PC-9 (cell line): Measurements from ENCODE around the gene SLC25A26. TPM values are rescaled to one million over a fixed set of nuclear protein-coding genes. Genes with fewer than 3 reads are reported as not detected.

Experiments used
- BruUV-seq: library from RNA; stranded (reverse); fragments of 400-500 nt; replicated peaks from 2 replicates; lab custom pipeline; 2021; lab: Mats Ljungman, UMichigan
- CTCF ChIA-PET: fragments of 300-600 bp; sonication (Branson Sonifier 250); formaldehyde crosslinking; loops from one replicate; lab custom pipeline; 2022; ENCODE audit warnings: antibody characterized with exemption; lab: Charles Lee
- POLR2A ChIA-PET: fragments of 300-600 bp; sonication (Branson Sonifier 250); formaldehyde crosslinking; loops from one replicate; lab custom pipeline; 2022; ENCODE audit warnings: antibody characterized with exemption; ENCODE audit not compliant: unreplicated experiment; lab: Charles Lee
- DNase-seq, 2 experiments: peaks; one replicate each; pipeline versions ENCODE4 v3.0.0 to v3.0.0-alpha.2; 2015 to 2022; ENCODE audit warnings: mixed read lengths in 1 of 2
- H2AFZ ChIP-seq: fragments of 200-600 bp; sonication (generic); 2 replicates; pipeline ENCODE4 v1.8.1; 2017; ENCODE audit warnings: antibody characterized with exemption
- H3F3A ChIP-seq: fragments of 200-600 bp; sonication (generic); 2 replicates; pipeline ENCODE4 v1.8.1; 2017; ENCODE audit warnings: antibody characterized with exemption, mild to moderate bottlenecking, low read depth; ENCODE audit not compliant: insufficient read depth
- H3K27ac ChIP-seq: fragments of 200-600 bp; sonication (generic); 2 replicates; pipeline ENCODE4 v1.6.1; 2016; ENCODE audit warnings: mixed run types
- H3K27me3 ChIP-seq: fragments of 200-600 bp; sonication (generic); 2 replicates; pipeline ENCODE4 v1.6.1; 2016; ENCODE audit warnings: low read depth, mixed run types; ENCODE audit not compliant: insufficient read depth
- H3K36me3 ChIP-seq: fragments of 200-600 bp; sonication (generic); 2 replicates; pipeline ENCODE4 v1.6.1; 2016; ENCODE audit warnings: low read depth, mixed run types
- H3K4me1 ChIP-seq: fragments of 200-600 bp; sonication (generic); replicated peaks from 2 replicates; pipeline ENCODE4 v1.6.1; 2016; ENCODE audit warnings: mixed run types; ENCODE audit not compliant: insufficient read depth
- H3K4me2 ChIP-seq: fragments of 200-600 bp; sonication (generic); 2 replicates; pipeline ENCODE4 v1.6.1; 2017; ENCODE audit warnings: mixed run types
- H3K4me3 ChIP-seq: fragments of 200-600 bp; sonication (generic); 2 replicates; pipeline ENCODE4 v1.6.1; 2016; ENCODE audit warnings: mixed run types
- H3K79me2 ChIP-seq: fragments of 200-600 bp; sonication (generic); 2 replicates; pipeline ENCODE4 v1.6.1; 2017; ENCODE audit warnings: low read depth, mixed run types
- H3K9me2 ChIP-seq: fragments of 200-600 bp; sonication (generic); 2 replicates; pipeline ENCODE4 v1.8.1; 2017; ENCODE audit warnings: mild to moderate bottlenecking; ENCODE audit not compliant: insufficient read depth
- H3K9me3 ChIP-seq: fragments of 200-600 bp; sonication (generic); 2 replicates; pipeline ENCODE4 v1.8.1; 2016; ENCODE audit warnings: low read depth; ENCODE audit not compliant: insufficient read depth
- H4K20me1 ChIP-seq: fragments of 200-600 bp; sonication (generic); 2 replicates; pipeline ENCODE4 v1.8.1; 2017; ENCODE audit not compliant: insufficient read depth
- EZH2 ChIP-seq: fragments of 200-600 bp; sonication (generic); IDR thresholded peaks from 2 replicates; pipeline ENCODE4 v1.8.0; 2017; ENCODE audit warnings: antibody characterized with exemption, low read depth
- intact Hi-C: fragments of 100-400 bp; cut with micrococcal nuclease; formaldehyde crosslinking; loops from one replicate; pipeline ENCODE4 v1.10.0; 2022; ENCODE audit not compliant: unreplicated experiment
- total RNA-seq: library from RNA; stranded (reverse); gene quantifications from 2 replicates; pipeline ENCODE4 v1.2.3, GENCODE V29; 2021
- TF ChIP-seq, protein P1 (sequence below): fragments of 200-600 bp; sonication (generic); conservative IDR thresholded peaks from 2 replicates; pipeline ENCODE4 v1.6.1; 2017; ENCODE audit warnings: mixed run types, antibody characterized with exemption, mild to moderate bottlenecking, moderate library complexity

The SLC25A26 gene
- total RNA-seq, 1 experiment from 2014 or later, result 20.8 TPM

- BruUV-seq, result no TSS peak
- no peak for TF ChIP-seq EZH2
- TF ChIP-seq, protein P1, sequence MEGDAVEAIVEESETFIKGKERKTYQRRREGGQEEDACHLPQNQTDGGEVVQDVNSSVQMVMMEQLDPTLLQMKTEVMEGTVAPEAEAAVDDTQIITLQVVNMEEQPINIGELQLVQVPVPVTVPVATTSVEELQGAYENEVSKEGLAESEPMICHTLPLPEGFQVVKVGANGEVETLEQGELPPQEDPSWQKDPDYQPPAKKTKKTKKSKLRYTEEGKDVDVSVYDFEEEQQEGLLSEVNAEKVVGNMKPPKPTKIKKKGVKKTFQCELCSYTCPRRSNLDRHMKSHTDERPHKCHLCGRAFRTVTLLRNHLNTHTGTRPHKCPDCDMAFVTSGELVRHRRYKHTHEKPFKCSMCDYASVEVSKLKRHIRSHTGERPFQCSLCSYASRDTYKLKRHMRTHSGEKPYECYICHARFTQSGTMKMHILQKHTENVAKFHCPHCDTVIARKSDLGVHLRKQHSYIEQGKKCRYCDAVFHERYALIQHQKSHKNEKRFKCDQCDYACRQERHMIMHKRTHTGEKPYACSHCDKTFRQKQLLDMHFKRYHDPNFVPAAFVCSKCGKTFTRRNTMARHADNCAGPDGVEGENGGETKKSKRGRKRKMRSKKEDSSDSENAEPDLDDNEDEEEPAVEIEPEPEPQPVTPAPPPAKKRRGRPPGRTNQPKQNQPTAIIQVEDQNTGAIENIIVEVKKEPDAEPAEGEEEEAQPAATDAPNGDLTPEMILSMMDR, result no peak
- Histone ChIP-seq H3F3A (no peaks in the 10 kb centered on the region), H3K79me2 (no peaks in the 10 kb centered on the region), H3K36me3 (no peaks in the 10 kb centered on the region), H2AFZ (no peak overlapping the region), H3K9me2 (no peaks in the 10 kb centered on the region), H3K4me2 (no peak overlapping the region), H3K4me3 (no peak overlapping the region), H3K27me3 (no peaks in the 10 kb centered on the region), H3K9me3 (no peaks in the 10 kb centered on the region), H3K4me1 (no peaks in the 10 kb centered on the region), H4K20me1 (peaks cover 4% of the 10 kb centered on the region; the same call in 1 of the 2 replicates), H3K27ac (no peak overlapping the region)
- intact Hi-C loops, result no loop called here
- DNase-seq, result no peak
- POLR2A ChIA-PET, result no interaction called here
- CTCF ChIA-PET, result no interaction called here
Observed at GRCh38 chr3:66335671-66336070, 114.9 kb downstream of the SLC25A26 start.

- no peak overlapping the region for H3K4me3 ChIP-seq
- TF ChIP-seq, protein P1, result no peak
- TF ChIP-seq EZH2, result no peak
- H3K27ac ChIP-seq, result no peak overlapping the region
- peaks cover 4% of the 10 kb centered on the region; the same call in 1 of the 2 replicates for H4K20me1 ChIP-seq
- no peaks in the 10 kb centered on the region for H3K9me3 ChIP-seq
- H3K4me2 ChIP-seq, result no peak overlapping the region
- no peaks in the 10 kb centered on the region for H3K79me2 ChIP-seq
- no peak overlapping the region for H2AFZ ChIP-seq
- no peaks in the 10 kb centered on the region for H3F3A ChIP-seq
- no peaks in the 10 kb centered on the region for H3K27me3 ChIP-seq
- intact Hi-C loops, result no loop called here
- H3K9me2 ChIP-seq, result no peaks in the 10 kb centered on the region
- ChIA-PET CTCF (no interaction called here), POLR2A (no interaction called here)
- BruUV-seq, result no TSS peak
- no peaks in the 10 kb centered on the region for H3K36me3 ChIP-seq
- DNase-seq, result no peak
- H3K4me1 ChIP-seq, result no peaks in the 10 kb centered on the region
Observed at GRCh38 chr3:66336333-66336766, 115.5 kb downstream of the SLC25A26 start.

DNA sequence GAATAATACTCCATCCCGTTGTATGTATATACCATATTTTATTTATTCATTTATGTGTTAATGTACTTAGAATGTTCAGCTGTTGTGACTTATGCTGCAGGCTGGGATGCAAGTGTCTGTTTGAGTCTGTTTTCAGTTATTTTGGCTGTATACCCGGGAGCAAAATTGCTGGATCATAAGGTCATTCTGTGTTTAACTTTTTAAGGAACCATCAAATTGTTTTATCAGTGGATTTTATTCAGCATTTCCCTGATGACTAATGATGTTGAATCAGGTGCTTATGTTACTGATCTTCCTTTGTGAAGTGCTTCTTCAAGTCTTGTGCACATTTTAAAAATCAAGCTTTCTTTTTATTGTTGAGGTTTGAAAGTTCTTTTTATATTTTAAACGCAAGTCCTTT lies 118.1 kb downstream of the SLC25A26 start:
- intact Hi-C loops, result no loop called here
- H3K4me3 ChIP-seq, result no peak overlapping the region
- no peak for DNase-seq
- H3K79me2 ChIP-seq, result no peaks in the 10 kb centered on the region
- H3K36me3 ChIP-seq, result no peaks in the 10 kb centered on the region
- TF ChIP-seq, protein P1, result no peak
- no peak for TF ChIP-seq EZH2
- ChIA-PET CTCF (no interaction called here), POLR2A (no interaction called here)
- no peak overlapping the region for H3K27ac ChIP-seq
- peaks cover 4% of the 10 kb centered on the region; the same call in 1 of the 2 replicates for H4K20me1 ChIP-seq
- no TSS peak for BruUV-seq
- no peaks in the 10 kb centered on the region for H3F3A ChIP-seq
- H3K4me1 ChIP-seq, result no peaks in the 10 kb centered on the region
- H3K4me2 ChIP-seq, result no peak overlapping the region
- H3K27me3 ChIP-seq, result no peaks in the 10 kb centered on the region
- H2AFZ ChIP-seq, result no peak overlapping the region
- no peaks in the 10 kb centered on the region for H3K9me2 ChIP-seq
- H3K9me3 ChIP-seq, result no peaks in the 10 kb centered on the region
